C4-2B (cell line): ENCODE results near the gene AFF1.

Experiments used
- CTCF ChIP-seq: fragments of 450-650 bp; conservative IDR thresholded peaks from 2 replicates; pipeline ENCODE4 v1.5.1; 2017; ENCODE audit warnings: mild to moderate bottlenecking
- ZFX ChIP-seq: fragments of 450-650 bp; IDR thresholded peaks from 2 replicates; pipeline ENCODE4 v1.6.1; 2017

- no peak for TF ChIP-seq CTCF
- no peak for TF ChIP-seq ZFX
These were observed 168.3 kb downstream of the AFF1 start for GRCh38 chr4:87103086-87103485.
